ENCODE measurements around the gene SPOCK3. TPM values are rescaled to one million over a fixed set of nuclear protein-coding genes. Genes with fewer than 3 reads are reported as not detected.

SPOCK3 gene
- total and polyA plus RNA-seq, 2 donors (not counting 3 experiments of a cell fraction or from before 2014, with no cell fraction given) = 0.10 TPM; not detected in 1

DNA sequence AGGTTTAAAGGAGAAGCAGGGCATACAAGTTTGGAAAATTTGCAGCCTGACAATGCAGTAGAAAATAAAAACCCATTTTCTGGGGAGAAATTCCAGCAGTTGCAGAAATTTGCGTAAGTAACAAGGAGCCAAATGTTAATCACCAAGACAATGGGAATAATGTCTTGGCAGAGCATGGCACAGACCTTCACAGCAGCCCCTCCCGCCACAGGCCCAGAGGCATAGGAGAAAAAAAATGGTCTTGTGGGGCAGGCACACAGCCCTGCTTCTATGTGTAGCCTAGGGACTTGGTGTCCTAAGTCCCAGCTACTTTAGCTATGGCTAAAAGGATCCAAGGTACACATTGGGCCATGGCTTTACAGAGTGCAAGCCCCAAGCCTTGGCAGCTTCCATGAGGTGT, 65.7 kb downstream of the SPOCK3 start:
- Histone ChIP-seq H3K36me3 (ENCODE audit: control insufficient read depth in 2 of 2, extremely low read depth in 1 of 2, insufficient read depth in 2 of 2, low read length in 2 of 2) (no peaks in the 10 kb centered on the region), H3K27ac (ENCODE audit: insufficient read depth, low read depth, low read length) (no peak overlapping the region), H3K79me2 (ENCODE audit: control insufficient read depth, insufficient read depth, low read length) (no peaks in the 10 kb centered on the region), H3K4me1 (ENCODE audit: control insufficient read depth, extremely low read depth, insufficient read depth, low read length) (no peaks in the 10 kb centered on the region), H3K27me3 (ENCODE audit: control insufficient read depth in 2 of 2, insufficient read depth in 2 of 2, low read length in 2 of 2) (no peaks in the 10 kb centered on the region), H2AFZ (ENCODE audit: low read depth, low read length) (no peak overlapping the region), H3K9me1 (replicated peaks; ENCODE audit: control insufficient read depth, extremely low read depth, insufficient read depth, low read length) (no peaks in the 10 kb centered on the region), H3K4me3 (replicated peaks in 1 of 3; ENCODE audit: insufficient read depth in 1 of 3, low read depth in 1 of 3, low read length in 3 of 3) (no peak overlapping the region), H4K20me1 (replicated peaks; ENCODE audit: control insufficient read depth, extremely low read depth, insufficient read depth, low read length) (no peaks in the 10 kb centered on the region), H3K9ac (replicated peaks; ENCODE audit: extremely low read depth, insufficient read depth, low read length) (no peak overlapping the region), H3K4me2 (ENCODE audit: insufficient read depth, low read length) (no peak overlapping the region), H3K9me3 (replicated peaks; ENCODE audit: control insufficient read depth, insufficient read depth, low read length) (no peaks in the 10 kb centered on the region)
- dilution Hi-C loops (cut with MboI; ENCODE audit: extremely low pct_ligation_motif_present, low sequenced_read_pairs) = no loop called here
- no peak for DNase-seq (ENCODE audit: low read depth, low spot score)
- BruUV-seq (replicated peaks) = no TSS peak
- CTCF ChIA-PET = no interaction called here
- no peak for TF ChIP-seq CTCF (IDR thresholded peaks at IDR 0.05; ENCODE audit: extremely low read depth in 1 of 2, insufficient read depth in 1 of 2, low read depth in 1 of 2, low read length in 2 of 2)
- TF ChIP-seq GATA2 (IDR thresholded peaks at IDR 0.05; ENCODE audit: insufficient read depth, insufficient read length, low read depth, low read length) = no peak
- TF ChIP-seq MAX (IDR thresholded peaks at IDR 0.05; ENCODE audit: insufficient read depth, insufficient read length) = no peak
- no peak for TF ChIP-seq POLR2AphosphoS5 (IDR thresholded peaks at IDR 0.05; ENCODE audit: insufficient read depth, low read depth, low read length)
- no peak for TF ChIP-seq FOS (IDR thresholded peaks at IDR 0.05; ENCODE audit: borderline replicate concordance, insufficient read depth, low read length)
- TF ChIP-seq EZH2 (IDR thresholded peaks at IDR 0.05; ENCODE audit: borderline replicate concordance, low read depth, low read length, severe bottlenecking) = no peak
- no peak for TF ChIP-seq MYC (IDR thresholded peaks at IDR 0.05; ENCODE audit: low read depth, low read length)
- intact Hi-C loops (cut with micrococcal nuclease) = no loop called here
- POLR2A ChIA-PET = no interaction called here
- FAIRE-seq = no peak
